IMR-90 (cell line): ENCODE results near the gene ERBB4.

Source experiments
- BHLHE40 ChIP-seq: fragments of 150-350 bp; IDR thresholded peaks from 2 replicates; pipeline ENCODE4 v1.6.1; 2016; ENCODE audit warnings: mild to moderate bottlenecking, low read depth, low read length
- CHD1 ChIP-seq: IDR thresholded peaks from 2 replicates; pipeline ENCODE4 v1.6.1; 2012; ENCODE audit warnings: low read depth, low read length, improper control_type of control experiment
- CTCF ChIP-seq: conservative IDR thresholded peaks from 2 replicates; pipeline ENCODE4 v1.5.1; 2012; ENCODE audit warnings: mild to moderate bottlenecking, low read depth, low read length, improper control_type of control experiment
- MAFK ChIP-seq: IDR thresholded peaks from 2 replicates; pipeline ENCODE4 v1.6.1; 2012; ENCODE audit warnings: low read depth, low read length, improper control_type of control experiment
- MAZ ChIP-seq: IDR thresholded peaks from 2 replicates; pipeline ENCODE4 v1.6.1; 2012; ENCODE audit warnings: low read depth, mild to moderate bottlenecking, low read length, improper control_type of control experiment, moderate library complexity, borderline replicate concordance
- MXI1 ChIP-seq: IDR thresholded peaks from 2 replicates; pipeline ENCODE4 v1.6.1; 2012; ENCODE audit warnings: low read depth, mild to moderate bottlenecking, low read length, moderate library complexity, borderline replicate concordance
- NFE2L2 ChIP-seq: fragments of 150-350 bp; IDR thresholded peaks from 2 replicates; pipeline ENCODE4 v1.6.1; 2016; ENCODE audit warnings: low read depth, mild to moderate bottlenecking, low read length
- POLR2A ChIP-seq: IDR thresholded peaks from 2 replicates; pipeline ENCODE4 v1.6.1; 2012; ENCODE audit warnings: mild to moderate bottlenecking, low read depth, low read length
- RAD21 ChIP-seq: IDR thresholded peaks from 2 replicates; pipeline ENCODE4 v1.6.1; 2012; ENCODE audit warnings: low read length, improper control_type of control experiment
- RFX5 ChIP-seq: IDR thresholded peaks from 2 replicates; pipeline ENCODE4 v1.8.0; 2012; ENCODE audit warnings: low read depth, mild to moderate bottlenecking, low read length, moderate library complexity
- SMC3 ChIP-seq: fragments of 150-350 bp; IDR thresholded peaks from 2 replicates; pipeline ENCODE4 v1.6.1; 2016; ENCODE audit warnings: low read depth, mild to moderate bottlenecking, antibody characterized with exemption, low read length, moderate library complexity
- USF2 ChIP-seq: fragments of 150-350 bp; IDR thresholded peaks from 2 replicates; pipeline ENCODE4 v1.6.1; 2017; ENCODE audit warnings: mild to moderate bottlenecking, antibody characterized with exemption, low read length, low read depth

GRCh38 chr2:212299943-212300342, 238.7 kb downstream of the ERBB4 start:
- TF ChIP-seq CTCF: no peak
- TF ChIP-seq RAD21: no peak
- TF ChIP-seq CHD1: no peak
- TF ChIP-seq RFX5: no peak
- no peak for TF ChIP-seq POLR2A
- TF ChIP-seq BHLHE40: no peak
- TF ChIP-seq MAFK: peak; percentile 57; the same call in 1 of the 2 replicates
- no peak for TF ChIP-seq SMC3
- TF ChIP-seq MXI1: no peak
- TF ChIP-seq USF2: no peak
- no peak for TF ChIP-seq NFE2L2
- no peak for TF ChIP-seq MAZ
